AG04449 (cell line): ENCODE data around the gene CDH15.

ENCODE experiments used
- CTCF ChIA-PET: fragments of 350-600 bp; formaldehyde crosslinking; extraction: SDS; loops from one replicate; lab custom pipeline; 2021; ENCODE audit warnings: antibody characterized with exemption; lab: Yijun Ruan, JAX
- POLR2A ChIA-PET: fragments of 400-600, 350-600 bp; formaldehyde crosslinking; extraction: SDS; loops from one replicate; lab custom pipeline; 2020; ENCODE audit warnings: antibody characterized with exemption, inconsistent platforms; lab: Yijun Ruan, JAX
- DNase-seq: peaks from one replicate; pipeline ENCODE4 v3.0.0-alpha.2; 2010; ENCODE audit warnings: low read depth, low spot score
- H3K4me3 ChIP-seq: 2 replicates; pipeline ENCODE4 v1.5.1; 2011; ENCODE audit warnings: low read depth, mild to moderate bottlenecking, control low read depth, low read length
- TF ChIP-seq, protein P1 (sequence below): IDR thresholded peaks from one replicate; pipeline ENCODE4 v1.5.1; 2011; ENCODE audit warnings: mild to moderate bottlenecking, moderate library complexity, low read length, control low read depth, inconsistent platforms; ENCODE audit not compliant: insufficient read depth; ENCODE audit errors: missing control alignments

Gene CDH15

DNA sequence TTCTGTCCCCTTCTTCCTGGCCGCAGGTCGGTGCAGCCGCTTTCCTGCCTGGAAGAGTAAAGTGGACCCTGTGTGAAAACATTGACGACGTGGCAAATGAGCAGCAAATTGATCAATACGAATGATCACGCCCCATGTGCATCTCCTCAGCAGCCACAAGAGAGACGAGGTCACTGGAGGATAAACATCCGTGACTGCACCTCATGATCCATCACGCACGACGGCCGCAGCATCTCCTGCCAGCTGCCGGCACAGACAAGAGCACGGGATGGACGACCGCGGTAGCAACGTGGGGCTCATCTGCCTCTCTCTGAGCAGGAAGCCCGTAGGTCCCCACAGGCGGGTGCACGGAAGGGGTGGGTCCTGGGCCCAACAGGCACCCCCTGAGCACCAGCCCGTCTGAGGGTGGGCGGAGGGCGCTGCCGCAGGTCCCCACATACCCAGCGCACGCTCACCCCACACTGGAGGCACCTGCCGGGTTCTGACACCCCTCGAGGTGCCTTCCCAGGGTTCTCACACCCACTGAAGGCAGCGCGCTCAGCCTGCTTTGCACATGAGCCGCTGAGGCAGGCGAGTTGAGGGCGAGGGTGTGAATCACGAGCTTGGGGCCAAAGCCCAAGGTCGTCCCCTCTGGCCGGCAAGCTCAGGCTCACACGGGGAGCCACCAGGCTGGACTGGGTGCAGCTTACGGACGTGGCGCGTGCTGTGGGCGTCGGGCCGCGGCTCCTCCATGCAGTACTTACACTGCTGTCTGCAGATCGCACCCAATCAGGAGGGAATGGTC, 12.3 kb upstream of the CDH15 start:
- TF ChIP-seq, protein P1, sequence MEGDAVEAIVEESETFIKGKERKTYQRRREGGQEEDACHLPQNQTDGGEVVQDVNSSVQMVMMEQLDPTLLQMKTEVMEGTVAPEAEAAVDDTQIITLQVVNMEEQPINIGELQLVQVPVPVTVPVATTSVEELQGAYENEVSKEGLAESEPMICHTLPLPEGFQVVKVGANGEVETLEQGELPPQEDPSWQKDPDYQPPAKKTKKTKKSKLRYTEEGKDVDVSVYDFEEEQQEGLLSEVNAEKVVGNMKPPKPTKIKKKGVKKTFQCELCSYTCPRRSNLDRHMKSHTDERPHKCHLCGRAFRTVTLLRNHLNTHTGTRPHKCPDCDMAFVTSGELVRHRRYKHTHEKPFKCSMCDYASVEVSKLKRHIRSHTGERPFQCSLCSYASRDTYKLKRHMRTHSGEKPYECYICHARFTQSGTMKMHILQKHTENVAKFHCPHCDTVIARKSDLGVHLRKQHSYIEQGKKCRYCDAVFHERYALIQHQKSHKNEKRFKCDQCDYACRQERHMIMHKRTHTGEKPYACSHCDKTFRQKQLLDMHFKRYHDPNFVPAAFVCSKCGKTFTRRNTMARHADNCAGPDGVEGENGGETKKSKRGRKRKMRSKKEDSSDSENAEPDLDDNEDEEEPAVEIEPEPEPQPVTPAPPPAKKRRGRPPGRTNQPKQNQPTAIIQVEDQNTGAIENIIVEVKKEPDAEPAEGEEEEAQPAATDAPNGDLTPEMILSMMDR, result no peak
- ChIA-PET CTCF (interaction anchor here (1.5 kb wide), 1 partner anchor 8 kb away, joined by 4 read pairs; no protein-coding TSS in a partner anchor), POLR2A (no interaction called here)
- H3K4me3 ChIP-seq, result no peak overlapping the region
- DNase-seq, result no peak

DNA sequence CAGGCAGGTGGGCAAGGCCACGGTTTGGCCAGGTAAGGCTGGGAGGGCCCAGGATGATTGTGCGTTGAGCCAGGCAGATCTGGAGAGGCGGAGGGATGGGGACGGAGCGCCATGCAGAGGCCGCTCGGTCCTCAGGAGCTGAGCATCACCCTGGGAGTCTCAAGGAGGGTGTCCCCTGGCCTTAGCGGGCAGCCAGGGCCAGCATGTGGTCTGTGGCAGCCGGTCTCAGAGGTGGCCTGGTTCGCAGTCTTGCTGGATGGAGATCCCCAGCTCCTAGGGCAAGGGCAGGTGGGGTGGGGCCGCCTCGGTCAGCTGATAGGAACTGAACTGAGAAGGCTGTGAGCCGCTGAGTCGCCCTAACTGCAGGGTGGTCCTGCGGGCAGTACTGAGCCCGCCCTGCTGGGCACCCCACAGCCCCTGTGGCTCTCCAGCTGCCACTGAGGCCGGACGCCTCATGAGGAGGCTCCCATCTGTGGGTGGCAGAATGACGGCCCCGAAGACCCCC, 11.6 kb upstream of the CDH15 start:
- ChIA-PET CTCF (interaction anchor here (1.5 kb wide), 1 partner anchor 7 kb away, joined by 4 read pairs; no protein-coding TSS in a partner anchor), POLR2A (no interaction called here)
- DNase-seq, result no peak
- no peak overlapping the region for H3K4me3 ChIP-seq
- TF ChIP-seq, protein P1, result no peak

DNA sequence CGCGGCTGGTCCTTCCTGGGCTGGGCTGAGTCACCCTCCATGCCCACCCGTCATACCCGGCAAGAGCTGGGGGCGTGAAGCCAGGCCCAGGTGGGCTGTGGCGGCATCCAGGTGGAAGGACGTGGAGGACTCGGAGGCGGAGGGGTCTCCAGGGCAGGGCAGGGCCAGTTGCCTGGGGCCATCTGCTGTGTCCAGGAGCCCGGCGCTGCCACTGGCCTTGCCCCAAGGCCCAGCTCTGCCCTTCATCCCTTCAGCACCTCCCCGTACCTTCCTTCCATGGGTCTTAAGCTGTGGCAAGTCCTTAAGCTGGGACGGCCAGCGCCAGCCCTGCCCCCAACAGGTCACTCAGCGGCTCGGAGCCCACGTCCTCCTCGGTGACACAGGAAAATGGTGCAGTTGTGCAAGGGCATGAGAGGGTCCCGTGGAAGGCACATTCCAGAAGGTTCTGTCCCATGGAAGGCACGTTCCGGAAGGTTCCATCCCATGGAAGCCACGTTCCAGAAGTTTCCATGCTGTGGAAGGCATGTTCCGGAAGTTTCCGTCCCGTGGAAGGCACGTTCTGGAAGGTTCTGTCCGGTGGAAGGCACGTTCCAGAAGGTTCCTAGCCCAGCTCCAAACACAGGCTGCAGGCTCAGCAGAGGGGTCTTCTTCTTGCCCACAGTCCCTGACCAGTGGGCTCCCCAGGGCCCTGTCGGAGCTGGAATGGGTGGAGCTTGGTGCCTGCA, 10.4 kb upstream of the CDH15 start:
- H3K4me3 ChIP-seq, result no peak overlapping the region
- ChIA-PET POLR2A (no interaction called here), CTCF (interaction anchor here (0.7 to 1.0 kb wide), 2 partner anchors 14 to 65 kb away, joined by 3 read pairs; no protein-coding TSS in a partner anchor)
- TF ChIP-seq, protein P1, result no peak
- no peak for DNase-seq

DNA sequence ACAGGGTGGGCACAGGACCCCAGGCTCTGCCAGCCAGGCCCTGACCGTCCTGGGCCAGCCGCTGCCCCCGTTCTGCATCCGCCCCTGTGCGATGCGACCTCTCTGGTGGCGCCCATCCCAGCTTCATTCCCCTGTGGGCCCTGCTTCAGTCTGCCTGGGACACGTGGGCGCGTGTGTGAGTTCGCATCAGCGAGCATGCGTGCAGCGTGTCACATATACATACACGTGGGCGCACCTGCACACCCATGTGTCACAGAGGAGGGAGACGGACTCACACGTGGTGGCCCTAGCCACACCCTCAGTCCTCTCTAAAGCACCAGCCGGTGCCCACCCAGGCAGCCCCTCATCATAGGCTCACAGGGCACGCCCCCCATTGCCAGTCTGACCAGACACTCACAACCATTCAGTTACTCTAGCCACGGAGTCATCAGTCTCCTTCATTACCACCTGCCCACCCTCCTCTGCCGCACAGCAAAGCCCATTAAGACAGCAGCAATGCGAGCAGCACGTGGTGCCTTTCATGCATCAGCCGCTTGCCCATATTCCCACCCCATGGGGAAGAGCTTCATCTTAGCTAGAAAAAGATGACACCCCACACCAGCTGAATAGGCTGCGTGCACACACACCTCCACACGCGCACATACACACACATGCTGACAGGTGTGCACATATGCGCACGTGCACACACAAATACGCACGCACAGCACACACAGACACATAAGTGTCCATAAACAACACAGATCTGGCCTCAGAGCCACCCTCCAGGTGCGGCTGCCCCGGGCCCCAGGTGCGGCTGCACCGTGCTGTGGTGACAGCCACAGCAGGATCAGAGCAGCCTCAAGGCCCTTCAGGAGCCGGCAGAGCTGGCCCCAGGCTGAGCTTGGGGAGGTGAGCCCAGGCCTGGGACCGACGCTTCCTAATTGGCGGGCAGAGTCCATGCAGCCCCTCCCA, 9.5 kb upstream of the CDH15 start:
- no peak overlapping the region for H3K4me3 ChIP-seq
- POLR2A ChIA-PET, result no interaction called here
- no peak for DNase-seq
- TF ChIP-seq, protein P1, result no peak
- CTCF ChIA-PET, result interaction anchor here (0.7 to 1.9 kb wide), 4 partner anchors 12 to 218 kb away, joined by 3 to 4 read pairs (median 3); no protein-coding TSS in a partner anchor

DNA sequence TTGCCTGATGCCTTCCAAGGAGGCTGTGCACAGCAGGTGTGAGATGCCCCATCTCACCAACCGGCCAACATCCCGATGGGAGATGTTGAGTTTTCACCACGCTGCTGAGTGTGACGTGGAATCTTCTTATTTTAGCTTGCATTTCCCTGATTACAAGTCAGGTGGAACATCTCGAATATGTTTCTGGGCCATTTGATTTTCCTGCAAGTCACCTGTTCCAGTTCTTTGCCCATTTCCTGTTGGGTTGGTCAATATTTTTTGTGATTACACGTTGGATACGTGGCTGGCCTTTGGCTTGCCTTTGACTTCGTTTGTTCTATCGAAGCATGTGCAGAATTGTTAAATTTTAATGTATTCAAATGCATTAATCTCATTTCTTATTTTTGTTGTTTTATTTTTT, 8.3 kb upstream of the CDH15 start:
- ChIA-PET POLR2A (no interaction called here), CTCF (interaction anchor here (1.0 to 1.9 kb wide), 4 partner anchors 11 to 426 kb away, joined by 3 to 5 read pairs (median 4); no protein-coding TSS in a partner anchor)

More for the DNA sequence above, 8.3 kb upstream of the CDH15 start:
- TF ChIP-seq, protein P1, result no peak
- no peak overlapping the region for H3K4me3 ChIP-seq
- no peak for DNase-seq
